HCT116 (cell line): Measurements from ENCODE around the gene FREM3. TPM values are rescaled to one million over a fixed set of nuclear protein-coding genes. Genes with fewer than 3 reads are reported as not detected.
A peak's percentile ranks its signal among the peaks of the same experiment; 100 is the strongest.

Source experiments
- ATAC-seq: fragments of 200-7000 bp; cut with Tn5 transposase; 2 replicates; pipeline ENCODE4 v1.9.1; 2020; ENCODE audit warnings: mild to moderate bottlenecking, moderate library complexity
- BruUV-seq: library from RNA; stranded (reverse); fragments of 400-500 nt; replicated peaks from 2 replicates; lab custom pipeline; 2021; lab: Mats Ljungman, UMichigan
- CTCF ChIA-PET: fragments of 300-600 bp; sonication (Branson Sonifier 250); formaldehyde crosslinking; loops from one replicate; lab custom pipeline; 2021; ENCODE audit warnings: antibody characterized with exemption; lab: Charles Lee
- POLR2A ChIA-PET: fragments of 300-600, 350-600 bp; sonication (Branson Sonifier 250); formaldehyde crosslinking; loops from one replicate; lab custom pipeline; 2021; ENCODE audit warnings: antibody characterized with exemption; lab: Charles Lee
- RAD21 ChIA-PET, 2 experiments: fragments of 300-600 bp; sonication (Branson Sonifier 250); formaldehyde crosslinking; loops; one replicate each; lab custom pipeline; 2023; ENCODE audit warnings: low total read pairs in 2 of 2; ENCODE audit not compliant: uncharacterized antibody in 2 of 2, unreplicated experiment in 2 of 2, low non-redundant PET in 1 of 2; lab: Charles Lee
- DNase-seq: peaks from one replicate; pipeline ENCODE4 v3.0.0-alpha.2; 2010; ENCODE audit warnings: low read depth, low spot score
- H2AFZ ChIP-seq: fragments of 200-600 bp; shearing (Covaris generic), sonication (generic); 2 replicates; pipeline ENCODE4 v1.6.1; 2017; ENCODE audit warnings: low read depth, mixed run types, mixed read lengths, antibody characterized with exemption, low read length; ENCODE audit not compliant: poor library complexity, severe bottlenecking
- H3K27ac ChIP-seq: 2 replicates; pipeline ENCODE4 v1.5.1; 2012; ENCODE audit warnings: low read depth, low read length
- H3K27me3 ChIP-seq: fragments of 200-600 bp; sonication (generic); 2 replicates; pipeline ENCODE4 v1.6.1; 2016; ENCODE audit warnings: mixed run types, low read length, mixed read lengths; ENCODE audit not compliant: insufficient read depth
- H3K36me3 ChIP-seq, 2 experiments: fragments of 200-500 bp in 1 of 2; fragments of 200-600 bp in 1 of 2; sonication (Bioruptor generic) in 1 of 2; sonication (generic) in 1 of 2; 2 replicates each; pipeline versions ENCODE4 v1.5.1 to v1.6.1; 2014 to 2016; ENCODE audit warnings: low read length in 2 of 2, inconsistent platforms in 1 of 2, mixed read lengths in 1 of 2, mixed run types in 1 of 2; ENCODE audit not compliant: insufficient read depth in 2 of 2, control insufficient read depth in 1 of 2
- H3K4me1 ChIP-seq, 2 experiments: fragments of 200-600 bp in 1 of 2; sonication (generic) in 1 of 2; 2 replicates each; pipeline versions ENCODE4 v1.5.1 to v1.6.1; 2012 to 2017; ENCODE audit warnings: low read length in 2 of 2, inconsistent platforms in 1 of 2, mild to moderate bottlenecking in 1 of 2, mixed read lengths in 1 of 2, mixed run types in 1 of 2, moderate library complexity in 1 of 2; ENCODE audit not compliant: insufficient read depth in 2 of 2, control insufficient read depth in 1 of 2
- H3K4me2 ChIP-seq: fragments of 200-600 bp; sonication (generic); 2 replicates; pipeline ENCODE4 v1.6.1; 2017; ENCODE audit warnings: mixed run types, low read length, mixed read lengths
- H3K4me3 ChIP-seq, 2 experiments: fragments of 200-600 bp in 1 of 2; sonication (generic) in 1 of 2; replicated peaks in 1 of 2; 2 replicates each; pipeline ENCODE4 v1.5.1; 2011 to 2016; ENCODE audit warnings: low read length in 2 of 2, control low read depth in 1 of 2, low read depth in 1 of 2, mild to moderate bottlenecking in 1 of 2, mixed read lengths in 1 of 2, mixed run types in 1 of 2
- H3K79me2 ChIP-seq: fragments of 200-600 bp; sonication (generic); 2 replicates; pipeline ENCODE4 v1.6.1; 2017; ENCODE audit warnings: mild to moderate bottlenecking, mixed run types, low read length, moderate library complexity, mixed read lengths; ENCODE audit not compliant: insufficient read depth
- H3K9ac ChIP-seq: fragments of 200-600 bp; sonication (generic); 2 replicates; pipeline ENCODE4 v1.6.1; 2016; ENCODE audit warnings: low read length, mixed read lengths
- H3K9me2 ChIP-seq: fragments of 200-600 bp; sonication (generic), shearing (Covaris generic); 2 replicates; pipeline ENCODE4 v1.6.1; 2017; ENCODE audit warnings: mixed run types, mild to moderate bottlenecking, moderate library complexity; ENCODE audit not compliant: insufficient read depth
- H3K9me3 ChIP-seq, 2 experiments: fragments of 200-500 bp in 1 of 2; fragments of 200-600 bp in 1 of 2; sonication (Bioruptor generic) in 1 of 2; sonication (generic) in 1 of 2; 2 replicates each; pipeline ENCODE4 v1.6.1; 2014 to 2017; ENCODE audit warnings: low read length in 2 of 2, mixed read lengths in 2 of 2, inconsistent platforms in 1 of 2, low read depth in 1 of 2, mild to moderate bottlenecking in 1 of 2, mixed run types in 1 of 2, moderate library complexity in 1 of 2; ENCODE audit not compliant: control insufficient read depth in 1 of 2, insufficient read depth in 1 of 2
- H4K20me1 ChIP-seq: fragments of 200-600 bp; sonication (generic), shearing (Covaris generic); 2 replicates; pipeline ENCODE4 v1.6.1; 2017; ENCODE audit warnings: mixed run types, mild to moderate bottlenecking, moderate library complexity; ENCODE audit not compliant: insufficient read depth
- ATF3 ChIP-seq: IDR thresholded peaks from 2 replicates; pipeline ENCODE4 v1.6.1; 2012
- CBX3 ChIP-seq: IDR thresholded peaks from 2 replicates; pipeline ENCODE4 v1.6.1; 2012; ENCODE audit warnings: low read depth
- CTCF ChIP-seq, 3 experiments: fragments of 200-600 bp in 1 of 3; sonication (generic) in 1 of 3; IDR thresholded peaks in 2 of 3; conservative IDR thresholded peaks in 1 of 3; 2 replicates each; pipeline ENCODE4 v1.5.1; 2012 to 2017; ENCODE audit warnings: low read depth in 2 of 3, low read length in 2 of 3, antibody characterized with exemption in 1 of 3, borderline replicate concordance in 1 of 3, control low read depth in 1 of 3, mild to moderate bottlenecking in 1 of 3, mixed read lengths in 1 of 3, mixed run types in 1 of 3, moderate library complexity in 1 of 3; ENCODE audit not compliant: insufficient read depth in 1 of 3
- EGR1 ChIP-seq: IDR thresholded peaks from 2 replicates; pipeline ENCODE4 v1.6.1; 2012; ENCODE audit warnings: low read depth
- EZH2phosphoT487 ChIP-seq: fragments of 200-600 bp; IDR thresholded peaks from 2 replicates; pipeline ENCODE4 v1.6.1; 2018; ENCODE audit warnings: antibody characterized with exemption, borderline replicate concordance
- FOSL1 ChIP-seq: IDR thresholded peaks from 2 replicates; pipeline ENCODE4 v1.6.1; 2012; ENCODE audit warnings: low read depth
- JUND ChIP-seq: IDR thresholded peaks from 2 replicates; pipeline ENCODE4 v1.6.1; 2012
- MAX ChIP-seq: IDR thresholded peaks from 2 replicates; pipeline ENCODE4 v1.6.1; 2012
- RAD21 ChIP-seq: IDR thresholded peaks from 2 replicates; pipeline ENCODE4 v1.6.1; 2012; ENCODE audit warnings: low read depth, mild to moderate bottlenecking
- SP1 ChIP-seq: IDR thresholded peaks from 2 replicates; pipeline ENCODE4 v1.6.1; 2012; ENCODE audit warnings: low read depth
- SRF ChIP-seq: IDR thresholded peaks from 2 replicates; pipeline ENCODE4 v1.6.1; 2012; ENCODE audit warnings: low read depth
- TCF7L2 ChIP-seq: IDR thresholded peaks from 2 replicates; pipeline ENCODE4 v1.7.0; 2011; ENCODE audit warnings: borderline replicate concordance, inconsistent platforms; ENCODE audit not compliant: insufficient read depth, insufficient read length; ENCODE audit errors: extremely low read depth
- ZBTB33 ChIP-seq: IDR thresholded peaks from 2 replicates; pipeline ENCODE4 v1.6.1; 2011; ENCODE audit warnings: mild to moderate bottlenecking, low read length, moderate library complexity; ENCODE audit not compliant: insufficient replicate concordance; ENCODE audit errors: extremely low read depth
- intact Hi-C: fragments of 100-400 bp; cut with micrococcal nuclease; formaldehyde crosslinking; loops from 2 replicates; pipeline ENCODE4 v1.10.0; 2022
- total RNA-seq: library from RNA; stranded (reverse); gene quantifications from one replicate; pipeline ENCODE4 v1.2.1, GENCODE V29; 2021; ENCODE audit not compliant: unreplicated experiment

Gene FREM3
- total RNA-seq, 1 experiment from 2014 or later = not detected

- no peaks in the 10 kb centered on the region for H3K9me3 ChIP-seq
- ChIA-PET RAD21 (no interaction called here), POLR2A (no interaction called here), CTCF (no interaction called here)
- H3K9me2 ChIP-seq = no peaks in the 10 kb centered on the region
- TF ChIP-seq RAD21 (peak; percentile 26; the same call in 1 of the 2 replicates), CTCF (IDR thresholded peaks at IDR 0.05 in 2 of 3, conservative IDR thresholded peaks at IDR 0.05 in 1 of 3; ENCODE audit: borderline replicate concordance in 1 of 3, insufficient read depth in 1 of 3, low read depth in 2 of 3, low read length in 2 of 3) (peak; percentile 15 to 35 (median 32); a peak in 4 of 6 replicates), SRF (no peak)
- no peak overlapping the region for H3K4me2 ChIP-seq
- intact Hi-C loops = no loop called here
- H3K4me1 ChIP-seq = no peaks in the 10 kb centered on the region
- H2AFZ ChIP-seq = no peak overlapping the region
- no peak overlapping the region for H3K9ac ChIP-seq
- no peaks in the 10 kb centered on the region for H3K36me3 ChIP-seq
- H3K79me2 ChIP-seq = no peaks in the 10 kb centered on the region
- BruUV-seq = no TSS peak
- H3K27me3 ChIP-seq = no peaks in the 10 kb centered on the region
- H3K27ac ChIP-seq = no peak overlapping the region
- DNase-seq (no peak), ATAC-seq (peak; percentile 78)
- no peak overlapping the region for H3K4me3 ChIP-seq
- H4K20me1 ChIP-seq = no peaks in the 10 kb centered on the region
Observed at GRCh38 chr4:143711543-143712154, 11.2 kb upstream of the FREM3 start.

GRCh38 chr4:143701365-143701764 lies 890 bp upstream of the FREM3 start:
- no peaks in the 10 kb centered on the region for H3K36me3 ChIP-seq
- no peaks in the 10 kb centered on the region for H3K79me2 ChIP-seq
- H3K4me3 ChIP-seq = no peak overlapping the region
- no peaks in the 10 kb centered on the region for H3K4me1 ChIP-seq
- no peak overlapping the region for H3K4me2 ChIP-seq
- CTCF ChIA-PET = no interaction called here
- RAD21 ChIA-PET = no interaction called here
- BruUV-seq = no TSS peak
- H3K9ac ChIP-seq = no peak overlapping the region
- H4K20me1 ChIP-seq = no peaks in the 10 kb centered on the region
- no peaks in the 10 kb centered on the region for H3K9me2 ChIP-seq
- H3K27ac ChIP-seq = no peak overlapping the region
- no peak for DNase-seq
- H3K9me3 ChIP-seq = no peaks in the 10 kb centered on the region
- intact Hi-C loops = no loop called here
- POLR2A ChIA-PET = no interaction called here
- H3K27me3 ChIP-seq = no peaks in the 10 kb centered on the region
- ATAC-seq = no peak
- H2AFZ ChIP-seq = no peak overlapping the region
- TF ChIP-seq MAX (no peak), ZBTB33 (no peak), EZH2phosphoT487 (no peak), FOSL1 (no peak), CBX3 (no peak), SP1 (no peak), TCF7L2 (no peak), ATF3 (no peak), EGR1 (no peak), CTCF (IDR thresholded peaks at IDR 0.05 in 2 of 3, conservative IDR thresholded peaks at IDR 0.05 in 1 of 3; ENCODE audit: borderline replicate concordance in 1 of 3, insufficient read depth in 1 of 3, low read depth in 2 of 3, low read length in 2 of 3) (no peak), JUND (no peak)
